ENCODE data around the gene GTPBP2. TPM values are rescaled to one million over a fixed set of nuclear protein-coding genes. Genes with fewer than 3 reads are reported as not detected.

The GTPBP2 gene
- total and polyA plus RNA-seq, 2 of the 13 experiments (the other 11 are each of a cell fraction or from before 2014, with no cell fraction given) = 26.9 to 88.2 TPM

GRCh38 chr6:43575772-43576551 is 53.1 kb downstream of the GTPBP2 start, which contains the start of the genes POLH and XPO5 (continued):
- no peak for TF ChIP-seq AFF4 (CRISPR knock-in tag; IDR thresholded peaks at IDR 0.05)
- no peak; the same call in 1 of the 2 replicates for TF ChIP-seq ZMYM3 (CRISPR knock-in tag; IDR thresholded peaks at IDR 0.05)
- peak; percentile 77 for TF ChIP-seq REPIN1 (CRISPR knock-in tag; IDR thresholded peaks at IDR 0.05; ENCODE audit: borderline replicate concordance, low read depth)
- TF ChIP-seq SALL2 (CRISPR knock-in tag; IDR thresholded peaks at IDR 0.05) = peak; percentile 98
- peak; percentile 96 for TF ChIP-seq MXD3 (CRISPR knock-in tag; IDR thresholded peaks at IDR 0.05)
- TF ChIP-seq ZNF784 (CRISPR knock-in tag; IDR thresholded peaks at IDR 0.05; ENCODE audit: borderline replicate concordance) = peak; percentile 48; the same call in 1 of the 2 replicates
- no peak for TF ChIP-seq HNF1A (IDR thresholded peaks at IDR 0.05; ENCODE audit: low read depth)
- peak; percentile 77; the same call in 1 of the 2 replicates for TF ChIP-seq HNF1A (CRISPR knock-in tag; IDR thresholded peaks at IDR 0.05; ENCODE audit: borderline replicate concordance)
- peak; percentile 25; the same call in 1 of the 2 replicates for TF ChIP-seq ZNF841 (CRISPR knock-in tag; IDR thresholded peaks at IDR 0.05; ENCODE audit: borderline replicate concordance)
- peak; percentile 74; the same call in 1 of the 2 replicates for TF ChIP-seq ZNF136 (CRISPR knock-in tag; IDR thresholded peaks at IDR 0.05; ENCODE audit: low read depth)
- TF ChIP-seq TGIF2 (CRISPR knock-in tag; IDR thresholded peaks at IDR 0.05) = peak; percentile 99
- TF ChIP-seq SP4 (CRISPR knock-in tag; IDR thresholded peaks at IDR 0.05) = peak; percentile 96
- TF ChIP-seq ZNF264 (CRISPR knock-in tag; IDR thresholded peaks at IDR 0.05) = peak; percentile 80
- no peak for TF ChIP-seq FOXA1 (IDR thresholded peaks at IDR 0.05)
- TF ChIP-seq FOXA1 (CRISPR knock-in tag; IDR thresholded peaks at IDR 0.05) = no peak
- TF ChIP-seq ARNT (IDR thresholded peaks at IDR 0.05) = no peak
- TF ChIP-seq TOPORS (CRISPR knock-in tag; IDR thresholded peaks at IDR 0.05) = peak; percentile 98
- no peak for TF ChIP-seq CBX2 (IDR thresholded peaks at IDR 0.05; ENCODE audit: low read depth, low read length)
- TF ChIP-seq CBX2 (CRISPR knock-in tag; IDR thresholded peaks at IDR 0.05; ENCODE audit: low read depth) = no peak
